Vagina (tissue), 2 donors: ENCODE data around the gene DCTD. TPM values are rescaled to one million over a fixed set of nuclear protein-coding genes. Genes with fewer than 3 reads are reported as not detected.

Source experiments
- DNase-seq, 2 donors: peaks; one replicate each; pipeline ENCODE4 v3.0.0-alpha.2; 2017; ENCODE audit errors: extremely low spot score in 2 of 2
- H3K27ac ChIP-seq: fragments of 200-600 bp; sonication (generic); one replicate; pipeline ENCODE4 v1.5.1; 2019
- H3K27me3 ChIP-seq: fragments of 200-600 bp; sonication (generic); one replicate; pipeline ENCODE4 v1.5.1; 2019
- H3K36me3 ChIP-seq, 2 donors: fragments of 200-600 bp; sonication (generic); one replicate each; pipeline ENCODE4 v1.5.1; 2017 to 2019
- H3K4me1 ChIP-seq: fragments of 200-600 bp; sonication (generic); one replicate; pipeline ENCODE4 v1.5.1; 2019
- H3K4me3 ChIP-seq, 2 donors: fragments of 200-600 bp; sonication (generic); 1 replicate in 1 of 2; 2 replicates in 1 of 2; pipeline ENCODE4 v1.5.1; 2016 to 2019
- H3K9me3 ChIP-seq: fragments of 200-600 bp; sonication (generic); one replicate; pipeline ENCODE4 v1.5.1; 2019
- POLR2A ChIP-seq, 2 donors: fragments of 450-650 bp; IDR thresholded peaks; one replicate each; pipeline ENCODE4 v1.6.1; 2017; ENCODE audit warnings: antibody characterized with exemption in 2 of 2, mild to moderate bottlenecking in 2 of 2, moderate library complexity in 2 of 2
- POLR2AphosphoS5 ChIP-seq, 2 donors: sonication (generic); formaldehyde crosslinking; IDR thresholded peaks; one replicate each; pipeline ENCODE4 v1.9.0; 2017; ENCODE audit warnings: antibody characterized with exemption in 2 of 2, mild to moderate bottlenecking in 2 of 2, low read depth in 1 of 2; ENCODE audit not compliant: insufficient read depth in 1 of 2
- intact Hi-C: fragments of 100-400 bp; cut with DNase I; formaldehyde crosslinking; loops from one replicate; pipeline ENCODE4 v1.15.1; 2023
- total RNA-seq: library from RNA; depleted of rRNA; stranded (reverse); fragments of >200 nt; gene quantifications from one replicate; pipeline ENCODE4 v1.2.3, GENCODE V29; 2016
- TF ChIP-seq, protein P1 (sequence below), 3 experiments: fragments of 450-650 bp in 2 of 3; fragments of 200-600 bp in 1 of 3; sonication (generic) in 1 of 3; IDR thresholded peaks; one replicate each; pipeline ENCODE4 v1.5.1; 2017 to 2019; ENCODE audit warnings: antibody characterized with exemption in 3 of 3, mild to moderate bottlenecking in 2 of 3, moderate library complexity in 2 of 3

DCTD gene
- total RNA-seq, 1 donor from 2014 or later, result 40.0 TPM

- Histone ChIP-seq H3K27ac (no peak overlapping the region), H3K27me3 (no peaks in the 10 kb centered on the region), H3K9me3 (peaks cover 3% of the 10 kb centered on the region), H3K4me1 (peaks cover 16% of the 10 kb centered on the region), H3K4me3 (no peak overlapping the region), H3K36me3 (peaks cover 2 to 25% of the 10 kb centered on the region in 2 donors)
- DNase-seq, result no peak
- intact Hi-C loops, result no loop called here
- TF ChIP-seq, protein P1, sequence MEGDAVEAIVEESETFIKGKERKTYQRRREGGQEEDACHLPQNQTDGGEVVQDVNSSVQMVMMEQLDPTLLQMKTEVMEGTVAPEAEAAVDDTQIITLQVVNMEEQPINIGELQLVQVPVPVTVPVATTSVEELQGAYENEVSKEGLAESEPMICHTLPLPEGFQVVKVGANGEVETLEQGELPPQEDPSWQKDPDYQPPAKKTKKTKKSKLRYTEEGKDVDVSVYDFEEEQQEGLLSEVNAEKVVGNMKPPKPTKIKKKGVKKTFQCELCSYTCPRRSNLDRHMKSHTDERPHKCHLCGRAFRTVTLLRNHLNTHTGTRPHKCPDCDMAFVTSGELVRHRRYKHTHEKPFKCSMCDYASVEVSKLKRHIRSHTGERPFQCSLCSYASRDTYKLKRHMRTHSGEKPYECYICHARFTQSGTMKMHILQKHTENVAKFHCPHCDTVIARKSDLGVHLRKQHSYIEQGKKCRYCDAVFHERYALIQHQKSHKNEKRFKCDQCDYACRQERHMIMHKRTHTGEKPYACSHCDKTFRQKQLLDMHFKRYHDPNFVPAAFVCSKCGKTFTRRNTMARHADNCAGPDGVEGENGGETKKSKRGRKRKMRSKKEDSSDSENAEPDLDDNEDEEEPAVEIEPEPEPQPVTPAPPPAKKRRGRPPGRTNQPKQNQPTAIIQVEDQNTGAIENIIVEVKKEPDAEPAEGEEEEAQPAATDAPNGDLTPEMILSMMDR (IDR thresholded peaks at IDR 0.05), result no peak
- no peak for TF ChIP-seq POLR2A (IDR thresholded peaks at IDR 0.05)
- no peak for TF ChIP-seq POLR2AphosphoS5 (IDR thresholded peaks at IDR 0.05; ENCODE audit: insufficient read depth in 1 of 2, low read depth in 1 of 2)
Observed at GRCh38 chr4:182886205-182886604, 31.0 kb downstream of the DCTD start.

GRCh38 chr4:182885738-182886077 is 31.5 kb downstream of the DCTD start:
- no peaks in the 10 kb centered on the region for H3K27me3 ChIP-seq
- H3K27ac ChIP-seq, result no peak overlapping the region
- DNase-seq, result no peak
- intact Hi-C loops, result no loop called here
- H3K9me3 ChIP-seq, result peaks cover 3% of the 10 kb centered on the region
- peaks cover under 1 to 20% of the 10 kb centered on the region in 2 donors for H3K36me3 ChIP-seq
- no peak overlapping the region for H3K4me3 ChIP-seq
- H3K4me1 ChIP-seq, result peaks cover 21% of the 10 kb centered on the region
- TF ChIP-seq, protein P1 (IDR thresholded peaks at IDR 0.05), result no peak
- TF ChIP-seq POLR2A (IDR thresholded peaks at IDR 0.05), result no peak
- TF ChIP-seq POLR2AphosphoS5 (IDR thresholded peaks at IDR 0.05; ENCODE audit: insufficient read depth in 1 of 2, low read depth in 1 of 2), result no peak

DNA sequence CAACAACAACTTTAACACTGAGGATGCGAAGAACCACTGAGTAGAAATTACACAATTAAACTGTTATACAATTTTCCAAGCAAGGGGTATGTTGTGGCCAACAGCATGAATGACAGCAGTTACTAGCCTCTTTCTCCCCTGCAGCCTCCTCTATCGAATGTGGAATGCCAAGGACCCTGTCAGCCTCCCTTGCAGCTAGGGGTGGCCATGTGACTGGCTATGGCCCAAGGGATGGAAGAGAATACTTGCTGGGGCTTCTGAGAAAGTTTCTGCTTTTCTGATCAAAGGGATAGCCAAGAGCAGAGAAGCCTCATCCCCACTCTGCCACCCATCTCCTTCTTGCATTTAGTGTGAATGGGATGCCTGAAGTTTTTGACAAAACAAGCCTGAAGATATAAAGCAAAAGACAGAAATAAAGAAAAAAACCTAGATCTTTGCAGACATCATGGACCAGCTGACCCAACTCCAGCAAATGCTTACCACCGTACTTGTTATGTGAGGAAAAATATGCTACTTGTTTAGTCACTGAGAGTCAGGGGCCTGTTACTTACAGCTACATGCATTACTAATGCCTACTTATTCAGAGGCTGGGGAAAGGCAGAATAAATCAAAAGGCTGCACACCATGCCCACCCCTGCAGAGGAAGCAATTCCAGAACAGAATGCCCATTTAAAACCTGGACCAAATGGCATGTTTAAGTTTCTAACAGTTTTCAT is 32.0 kb downstream of the DCTD start:
- no peaks in the 10 kb centered on the region for H3K27me3 ChIP-seq
- H3K9me3 ChIP-seq, result peaks cover 3% of the 10 kb centered on the region
- H3K27ac ChIP-seq, result no peak overlapping the region
- intact Hi-C loops, result no loop called here
- TF ChIP-seq, protein P1 (IDR thresholded peaks at IDR 0.05), result no peak
- no peak for TF ChIP-seq POLR2AphosphoS5 (IDR thresholded peaks at IDR 0.05; ENCODE audit: insufficient read depth in 1 of 2, low read depth in 1 of 2)
- no peak for TF ChIP-seq POLR2A (IDR thresholded peaks at IDR 0.05)
- H3K36me3 ChIP-seq, result peaks cover 0 to 15% of the 10 kb centered on the region in 2 donors
- peaks cover 22% of the 10 kb centered on the region for H3K4me1 ChIP-seq
- DNase-seq, result no peak
- H3K4me3 ChIP-seq, result no peak overlapping the region

- intact Hi-C loops, result no loop called here
- H3K27ac ChIP-seq, result no peak overlapping the region
- TF ChIP-seq POLR2A (IDR thresholded peaks at IDR 0.05) (no peak), POLR2AphosphoS5 (IDR thresholded peaks at IDR 0.05; ENCODE audit: insufficient read depth in 1 of 2, low read depth in 1 of 2) (no peak)
- TF ChIP-seq, protein P1 (IDR thresholded peaks at IDR 0.05), result no peak
- no peak overlapping the region for H3K4me3 ChIP-seq
- peaks cover 0 to 7% of the 10 kb centered on the region in 2 donors for H3K36me3 ChIP-seq
- H3K9me3 ChIP-seq, result peaks cover 3% of the 10 kb centered on the region
- H3K4me1 ChIP-seq, result peaks cover 22% of the 10 kb centered on the region
- no peak for DNase-seq
- H3K27me3 ChIP-seq, result no peaks in the 10 kb centered on the region
Observed at GRCh38 chr4:182884040-182884439, 33.1 kb downstream of the DCTD start.

DNA sequence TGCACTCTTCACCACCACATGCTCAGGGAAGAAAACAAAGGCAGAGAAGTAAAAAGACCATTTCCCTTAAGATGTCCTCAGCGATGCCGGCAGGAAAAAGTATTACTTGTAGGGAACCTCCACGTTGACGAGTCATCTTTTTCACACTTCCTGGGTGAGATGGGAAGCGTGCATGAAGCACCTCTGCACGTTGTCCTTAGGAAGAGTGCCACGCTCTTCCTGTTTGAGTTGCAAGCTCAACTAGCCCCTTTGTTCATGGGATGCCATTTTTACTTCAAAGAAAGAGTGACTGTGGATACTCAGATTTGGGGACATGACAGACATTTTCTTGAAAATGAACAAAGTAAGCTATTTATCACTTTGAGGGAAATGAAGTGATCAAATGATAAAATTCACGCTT is 33.8 kb downstream of the DCTD start:
- no peak overlapping the region for H3K4me3 ChIP-seq
- peaks cover 0 to 6% of the 10 kb centered on the region in 2 donors for H3K36me3 ChIP-seq
- DNase-seq, result no peak
- peaks cover 3% of the 10 kb centered on the region for H3K9me3 ChIP-seq
- no peaks in the 10 kb centered on the region for H3K27me3 ChIP-seq
- TF ChIP-seq POLR2A (IDR thresholded peaks at IDR 0.05) (no peak), POLR2AphosphoS5 (IDR thresholded peaks at IDR 0.05; ENCODE audit: insufficient read depth in 1 of 2, low read depth in 1 of 2) (no peak)
- TF ChIP-seq, protein P1 (IDR thresholded peaks at IDR 0.05), result no peak
- intact Hi-C loops, result no loop called here
- no peak overlapping the region for H3K27ac ChIP-seq
- peaks cover 22% of the 10 kb centered on the region for H3K4me1 ChIP-seq
